ENCODE results near the gene ARPC3. TPM values are rescaled to one million over a fixed set of nuclear protein-coding genes. Genes with fewer than 3 reads are reported as not detected.

Gene ARPC3
- total RNA-seq, 1 experiment from 2014 or later, result 302 TPM

DNA sequence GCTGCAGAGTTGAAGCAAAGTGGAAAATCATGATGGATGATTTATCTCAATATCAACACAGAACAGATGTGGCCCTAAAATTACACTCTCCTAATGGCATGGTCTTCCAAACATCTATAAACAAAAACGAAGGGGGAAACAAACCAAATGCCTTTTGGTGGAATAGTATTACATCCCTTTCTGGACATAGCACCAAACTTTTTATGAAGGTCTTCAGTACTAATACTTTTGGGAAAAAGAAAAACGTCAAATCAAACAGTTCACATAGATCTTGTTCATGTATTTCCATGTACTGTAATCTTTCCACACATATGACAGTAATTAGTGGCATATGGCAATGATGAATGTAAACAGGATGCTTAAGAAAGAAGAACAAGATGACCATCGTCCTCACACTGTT lies 23.7 kb downstream of the ARPC3 start:
- CTCF ChIA-PET, result no interaction called here
- no peaks in the 10 kb centered on the region for H3K9me3 Mint-ChIP-seq (ENCODE audit: unreplicated experiment)
- DNase-seq, result no peak
- Histone ChIP-seq H3K27me3 (replicated peaks; ENCODE audit: control insufficient read depth, insufficient read depth, low read length) (no peaks in the 10 kb centered on the region), H3K4me3 (ENCODE audit: low read depth, low read length) (no peak overlapping the region), H3K36me3 (ENCODE audit: control insufficient read depth, insufficient read depth, low read length) (no peaks in the 10 kb centered on the region), H3K4me1 (0 out of 2 replicates have a peak, but pooled peaks cover 3% of the 10 kb centered on the region), H3K9me3 (no peaks in the 10 kb centered on the region)
- POLR2A ChIA-PET, result no interaction called here
- peaks cover 3% of the 10 kb centered on the region for H3K36me3 Mint-ChIP-seq (ENCODE audit: insufficient read depth, unreplicated experiment)
- no peak overlapping the region for H3K4me3 Mint-ChIP-seq (ENCODE audit: unreplicated experiment)
- H3K27me3 Mint-ChIP-seq (ENCODE audit: insufficient read depth, unreplicated experiment), result no peaks in the 10 kb centered on the region
- TF ChIP-seq CTCF (IDR thresholded peaks at IDR 0.05; ENCODE audit: insufficient read depth in 1 of 2, low read depth in 1 of 2, low read length in 1 of 2, severe bottlenecking in 1 of 2, unreplicated experiment in 1 of 2), result no peak
- intact Hi-C loops (cut with micrococcal nuclease; ENCODE audit: unreplicated experiment), result no loop called here
- H3K27ac Mint-ChIP-seq (ENCODE audit: unreplicated experiment), result no peak overlapping the region
- H3K4me1 Mint-ChIP-seq (ENCODE audit: low read depth, unreplicated experiment), result peaks cover 5% of the 10 kb centered on the region
- BruUV-seq (replicated peaks), result no TSS peak

GRCh38 chr12:110424237-110424636 lies 25.9 kb downstream of the ARPC3 start:
- no peak for DNase-seq
- H3K4me1 Mint-ChIP-seq (ENCODE audit: low read depth, unreplicated experiment), result peaks cover 5% of the 10 kb centered on the region
- Histone ChIP-seq H3K36me3 (ENCODE audit: control insufficient read depth, insufficient read depth, low read length) (no peaks in the 10 kb centered on the region), H3K4me1 (no peaks in the 10 kb centered on the region), H3K27me3 (replicated peaks; ENCODE audit: control insufficient read depth, insufficient read depth, low read length) (no peaks in the 10 kb centered on the region), H3K9me3 (no peaks in the 10 kb centered on the region), H3K4me3 (ENCODE audit: low read depth, low read length) (no peak overlapping the region)
- H3K27ac Mint-ChIP-seq (ENCODE audit: unreplicated experiment), result no peak overlapping the region
- BruUV-seq (replicated peaks), result no TSS peak
- no peaks in the 10 kb centered on the region for H3K9me3 Mint-ChIP-seq (ENCODE audit: unreplicated experiment)
- TF ChIP-seq CTCF (IDR thresholded peaks at IDR 0.05; ENCODE audit: insufficient read depth in 1 of 2, low read depth in 1 of 2, low read length in 1 of 2, severe bottlenecking in 1 of 2, unreplicated experiment in 1 of 2), result no peak
- H3K36me3 Mint-ChIP-seq (ENCODE audit: insufficient read depth, unreplicated experiment), result no peaks in the 10 kb centered on the region
- peak overlapping the region; percentile 35 for H3K4me3 Mint-ChIP-seq (ENCODE audit: unreplicated experiment)
- intact Hi-C loops (cut with micrococcal nuclease; ENCODE audit: unreplicated experiment), result no loop called here
- ChIA-PET POLR2A (interaction anchor here (0.6 kb wide), 1 partner anchor 84 kb away, joined by 5 read pairs; no protein-coding TSS in a partner anchor), CTCF (no interaction called here)
- no peaks in the 10 kb centered on the region for H3K27me3 Mint-ChIP-seq (ENCODE audit: insufficient read depth, unreplicated experiment)

- POLR2A ChIA-PET, result no interaction called here
- no TSS peak for BruUV-seq (replicated peaks)
- Histone ChIP-seq H3K4me1 (no peaks in the 10 kb centered on the region), H3K9me3 (no peaks in the 10 kb centered on the region), H3K27me3 (replicated peaks; ENCODE audit: control insufficient read depth, insufficient read depth, low read length) (no peaks in the 10 kb centered on the region), H3K36me3 (ENCODE audit: control insufficient read depth, insufficient read depth, low read length) (no peaks in the 10 kb centered on the region), H3K4me3 (ENCODE audit: low read depth, low read length) (no peak overlapping the region)
- peaks cover 5% of the 10 kb centered on the region for H3K4me1 Mint-ChIP-seq (ENCODE audit: low read depth, unreplicated experiment)
- no peak for TF ChIP-seq CTCF (IDR thresholded peaks at IDR 0.05; ENCODE audit: insufficient read depth in 1 of 2, low read depth in 1 of 2, low read length in 1 of 2, severe bottlenecking in 1 of 2, unreplicated experiment in 1 of 2)
- no peaks in the 10 kb centered on the region for H3K27me3 Mint-ChIP-seq (ENCODE audit: insufficient read depth, unreplicated experiment)
- peaks cover 8% of the 10 kb centered on the region for H3K36me3 Mint-ChIP-seq (ENCODE audit: insufficient read depth, unreplicated experiment)
- intact Hi-C loops (cut with micrococcal nuclease; ENCODE audit: unreplicated experiment), result no loop called here
- no peaks in the 10 kb centered on the region for H3K9me3 Mint-ChIP-seq (ENCODE audit: unreplicated experiment)
- no peak overlapping the region for H3K4me3 Mint-ChIP-seq (ENCODE audit: unreplicated experiment)
- DNase-seq, result no peak
- no peak overlapping the region for H3K27ac Mint-ChIP-seq (ENCODE audit: unreplicated experiment)
- CTCF ChIA-PET, result interaction anchor here (1.4 kb wide), 1 partner anchor 9 kb away, joined by 8 read pairs; no protein-coding TSS in a partner anchor
These were observed 28.4 kb downstream of the ARPC3 start for GRCh38 chr12:110421701-110422100.
